H1 (cell line): ENCODE data around the gene MACROD2. TPM values are rescaled to one million over a fixed set of nuclear protein-coding genes. Genes with fewer than 3 reads are reported as not detected.

Source experiments
- CTCF ChIA-PET: fragments of 300-600 bp; sonication (Branson Sonifier 250); formaldehyde crosslinking; loops from one replicate; lab custom pipeline; 2021; ENCODE audit not compliant: partially characterized antibody; lab: Charles Lee
- POLR2A ChIA-PET: fragments of 300-600 bp; sonication (Branson Sonifier 250); formaldehyde crosslinking; loops from one replicate; lab custom pipeline; 2021; ENCODE audit warnings: inconsistent platforms; ENCODE audit not compliant: partially characterized antibody; lab: Charles Lee
- DNase-seq, 2 experiments: peaks; one replicate each; pipeline versions ENCODE4 v3.0.0 to v3.0.0-alpha.2; 2010 to 2022; ENCODE audit warnings: low spot score in 2 of 2, low read depth in 1 of 2, mixed read lengths in 1 of 2
- FAIRE-seq: peaks from 2 replicates; lab custom pipeline; 2011; peaks lifted over from hg19 to GRCh38; lab: Jason Lieb, UNC
- H2AFZ ChIP-seq: 2 replicates; pipeline ENCODE4 v1.8.1; 2012; ENCODE audit warnings: low read length, inconsistent platforms
- H2AK5ac ChIP-seq: 2 replicates; pipeline ENCODE4 v1.6.1; 2013; ENCODE audit warnings: low read depth, low read length
- H2BK120ac ChIP-seq: replicated peaks from 2 replicates; pipeline ENCODE3; 2013; ENCODE audit warnings: low read depth, low read length, inconsistent platforms
- H2BK12ac ChIP-seq: 2 replicates; pipeline ENCODE4 v1.6.1; 2013; ENCODE audit warnings: low read depth, low read length
- H2BK15ac ChIP-seq: 2 replicates; pipeline ENCODE4 v1.6.1; 2013; ENCODE audit warnings: low read length
- H2BK20ac ChIP-seq: 2 replicates; pipeline ENCODE4 v1.6.1; 2013; ENCODE audit warnings: low read length
- H2BK5ac ChIP-seq: 2 replicates; pipeline ENCODE4 v1.6.1; 2013; ENCODE audit warnings: low read depth, low read length
- H3K14ac ChIP-seq: 2 replicates; pipeline ENCODE4 v1.6.1; 2013; ENCODE audit warnings: inconsistent platforms; ENCODE audit not compliant: insufficient read length
- H3K18ac ChIP-seq: 2 replicates; pipeline ENCODE4 v1.6.1; 2013; ENCODE audit warnings: low read length; ENCODE audit errors: extremely low read depth
- H3K23ac ChIP-seq: 2 replicates; pipeline ENCODE4 v1.6.1; 2013; ENCODE audit warnings: inconsistent platforms; ENCODE audit not compliant: insufficient read length
- H3K23me2 ChIP-seq: 2 replicates; pipeline ENCODE4 v1.6.1; 2013; ENCODE audit warnings: low read depth, low read length
- H3K27ac ChIP-seq: 2 replicates; pipeline ENCODE4 v1.6.1; 2011; ENCODE audit warnings: low read depth, low read length, inconsistent platforms
- H3K27me3 ChIP-seq, 4 experiments: replicated peaks in 1 of 4; 1 replicate in 1 of 4; 2 replicates in 3 of 4; pipeline versions ENCODE4 v1.6.1 to v1.8.1; 2011 to 2013; ENCODE audit warnings: low read length in 3 of 4, mild to moderate bottlenecking in 3 of 4, inconsistent platforms in 2 of 4, mixed read lengths in 2 of 4, moderate library complexity in 1 of 4; ENCODE audit not compliant: control insufficient read depth in 3 of 4, insufficient read depth in 3 of 4; ENCODE audit errors: extremely low read depth in 1 of 4
- H3K36me3 ChIP-seq, 4 experiments: 2 replicates each; pipeline versions ENCODE4 v1.6.1 to v1.8.1; 2011 to 2013; ENCODE audit warnings: mild to moderate bottlenecking in 4 of 4, low read length in 3 of 4, moderate library complexity in 2 of 4, control low read depth in 1 of 4, inconsistent platforms in 1 of 4; ENCODE audit not compliant: insufficient read depth in 4 of 4, control insufficient read depth in 2 of 4
- H3K4ac ChIP-seq: replicated peaks from 2 replicates; pipeline ENCODE3; 2013; ENCODE audit warnings: low read length, low read depth, mixed read lengths, inconsistent platforms; ENCODE audit not compliant: insufficient read length
- H3K4me1 ChIP-seq, 4 experiments: replicated peaks in 1 of 4; 1 replicate in 1 of 4; 2 replicates in 3 of 4; pipeline versions ENCODE4 v1.6.1 to v1.8.1; 2011 to 2013; ENCODE audit warnings: low read length in 3 of 4, inconsistent platforms in 2 of 4, mixed read lengths in 1 of 4; ENCODE audit not compliant: insufficient read depth in 4 of 4, control insufficient read depth in 3 of 4
- H3K4me2 ChIP-seq, 2 experiments: 2 replicates each; pipeline versions ENCODE4 v1.6.1 to v1.8.1; 2011 to 2013; ENCODE audit warnings: low read depth in 2 of 2, low read length in 2 of 2, control low read depth in 1 of 2, inconsistent platforms in 1 of 2, mild to moderate bottlenecking in 1 of 2; ENCODE audit not compliant: insufficient read depth in 1 of 2
- H3K4me3 ChIP-seq, 4 experiments: fragments of 200-600, 300-600 bp in 1 of 4; sonication (generic), shearing (Covaris generic), sonication (Bioruptor Twin) in 1 of 4; 2 replicates each; pipeline versions ENCODE4 v1.5.1 to v1.8.1; 2011 to 2016; ENCODE audit warnings: low read length in 4 of 4, low read depth in 3 of 4, control low read depth in 2 of 4, inconsistent platforms in 2 of 4, mild to moderate bottlenecking in 2 of 4, mixed read lengths in 1 of 4, moderate library complexity in 1 of 4; ENCODE audit not compliant: insufficient read depth in 2 of 4; ENCODE audit errors: extremely low read depth in 1 of 4
- H3K56ac ChIP-seq: replicated peaks from 2 replicates; pipeline ENCODE3; 2013; ENCODE audit warnings: low read depth, mild to moderate bottlenecking, mixed read lengths, low read length, inconsistent platforms; ENCODE audit not compliant: insufficient read length
- H3K79me1 ChIP-seq: 2 replicates; pipeline ENCODE4 v1.6.1; 2013; ENCODE audit warnings: low read depth, low read length, control low read depth
- H3K79me2 ChIP-seq, 2 experiments: 2 replicates each; pipeline versions ENCODE4 v1.6.1 to v1.8.1; 2012 to 2013; ENCODE audit warnings: low read length in 2 of 2, mild to moderate bottlenecking in 2 of 2, inconsistent platforms in 1 of 2; ENCODE audit not compliant: insufficient read depth in 2 of 2, control insufficient read depth in 1 of 2
- H3K9ac ChIP-seq, 4 experiments: replicated peaks in 1 of 4; 1 replicate in 1 of 4; 2 replicates in 3 of 4; pipeline versions ENCODE4 v1.6.1 to v1.8.1; 2011 to 2013; ENCODE audit warnings: low read depth in 3 of 4, low read length in 3 of 4, control low read depth in 2 of 4, mild to moderate bottlenecking in 2 of 4, moderate library complexity in 2 of 4, inconsistent platforms in 1 of 4; ENCODE audit errors: extremely low read depth in 1 of 4
- H3K9me3 ChIP-seq, 2 experiments: 2 replicates each; pipeline versions ENCODE4 v1.6.1 to v1.8.1; 2012 to 2013; ENCODE audit warnings: mild to moderate bottlenecking in 2 of 2, moderate library complexity in 2 of 2, control low read depth in 1 of 2, inconsistent platforms in 1 of 2, low read depth in 1 of 2, low read length in 1 of 2, mixed read lengths in 1 of 2; ENCODE audit not compliant: insufficient read depth in 2 of 2
- H4K20me1 ChIP-seq, 2 experiments: replicated peaks in 1 of 2; 2 replicates each; pipeline versions ENCODE3 to v1.8.1; 2011 to 2013; ENCODE audit warnings: inconsistent platforms in 2 of 2, low read length in 2 of 2, mild to moderate bottlenecking in 1 of 2; ENCODE audit not compliant: insufficient read depth in 2 of 2, control insufficient read depth in 1 of 2
- H4K5ac ChIP-seq: 2 replicates; pipeline ENCODE4 v1.6.1; 2013; ENCODE audit warnings: low read length, low read depth, mixed read lengths, inconsistent platforms; ENCODE audit not compliant: insufficient read length
- H4K8ac ChIP-seq: 2 replicates; pipeline ENCODE4 v1.8.0; 2013; ENCODE audit warnings: mild to moderate bottlenecking, moderate library complexity, low read length, inconsistent platforms; ENCODE audit not compliant: insufficient read depth; ENCODE audit errors: extremely low read depth
- H4K91ac ChIP-seq: replicated peaks from 2 replicates; pipeline ENCODE3; 2013; ENCODE audit warnings: low read length, mixed read lengths, inconsistent platforms; ENCODE audit not compliant: insufficient read length
- CBX5 ChIP-seq: fragments of 300-800, 300-1000 bp; sonication (generic); IDR thresholded peaks from 2 replicates; pipeline ENCODE4 v1.7.1; 2016; ENCODE audit warnings: antibody characterized with exemption, low read length, low read depth
- HDAC2 ChIP-seq, 2 experiments: fragments of 300-600 bp in 1 of 2; sonication (generic) in 1 of 2; IDR thresholded peaks; 2 replicates each; pipeline ENCODE4 v1.6.1; 2011 to 2012; ENCODE audit warnings: low read depth in 2 of 2, low read length in 2 of 2, mild to moderate bottlenecking in 2 of 2, moderate library complexity in 2 of 2, borderline replicate concordance in 1 of 2, inconsistent platforms in 1 of 2
- JUN ChIP-seq: IDR thresholded peaks from 2 replicates; pipeline ENCODE4 v1.6.1; 2011; ENCODE audit warnings: low read depth, mild to moderate bottlenecking, improper control_type of control experiment, low read length
- KDM4A ChIP-seq: IDR thresholded peaks from one replicate; pipeline ENCODE4 v1.7.1; 2012; ENCODE audit warnings: low read depth, mild to moderate bottlenecking, moderate library complexity, low read length, inconsistent platforms; ENCODE audit not compliant: severe bottlenecking
- KDM5A ChIP-seq: fragments of 200-600 bp; IDR thresholded peaks from 2 replicates; pipeline ENCODE4 v1.7.1; 2012; ENCODE audit warnings: mild to moderate bottlenecking, low read length, inconsistent platforms, mixed read lengths
- MAFK ChIP-seq: IDR thresholded peaks from 2 replicates; pipeline ENCODE4 v1.6.1; 2012; ENCODE audit warnings: low read depth, mild to moderate bottlenecking, improper control_type of control experiment, low read length
- POLR2AphosphoS5 ChIP-seq: IDR thresholded peaks from 2 replicates; pipeline ENCODE4 v1.6.1; 2011; ENCODE audit warnings: low read depth, low read length
- POU5F1 ChIP-seq: IDR thresholded peaks from 2 replicates; pipeline ENCODE4 v1.6.1; 2011; ENCODE audit warnings: low read depth, mild to moderate bottlenecking, low read length, moderate library complexity
- RAD21 ChIP-seq, 2 experiments: IDR thresholded peaks in 1 of 2; conservative IDR thresholded peaks in 1 of 2; 2 replicates each; pipeline ENCODE4 v1.6.1; 2011; ENCODE audit warnings: low read depth in 2 of 2, low read length in 2 of 2, improper control_type of control experiment in 1 of 2, inconsistent platforms in 1 of 2, mild to moderate bottlenecking in 1 of 2, moderate library complexity in 1 of 2
- RXRA ChIP-seq: IDR thresholded peaks from 2 replicates; pipeline ENCODE4 v1.6.1; 2011; ENCODE audit warnings: low read depth, mild to moderate bottlenecking, low read length, moderate library complexity; ENCODE audit not compliant: insufficient read depth
- SP2 ChIP-seq: IDR thresholded peaks from 2 replicates; pipeline ENCODE4 v1.6.1; 2012; ENCODE audit warnings: mild to moderate bottlenecking, low read length, inconsistent platforms
- TBP ChIP-seq: IDR thresholded peaks from 2 replicates; pipeline ENCODE4 v1.6.1; 2011; ENCODE audit warnings: low read depth, low read length, improper control_type of control experiment
- TEAD4 ChIP-seq: IDR thresholded peaks from 2 replicates; pipeline ENCODE4 v1.6.1; 2012; ENCODE audit warnings: low read depth, low read length, inconsistent platforms, mixed read lengths
- WGBS, 2 experiments: shearing (Covaris generic) in 1 of 2; methylation state at CpG; one replicate each; pipeline versions ENCODE4 v1.1.6 to v1.1.7; 2013 to 2015; ENCODE audit warnings: low lambda C conversion rate in 2 of 2, mixed read lengths in 2 of 2, inconsistent platforms in 1 of 2, low coverage in 1 of 2, missing lambda C conversion rate in 1 of 2; ENCODE audit not compliant: insufficient replicate concordance in 2 of 2, insufficient coverage in 1 of 2, insufficient read length in 1 of 2; ENCODE audit errors: extremely low coverage in 1 of 2, missing lambda C conversion rate in 1 of 2; 5-methylcytosine and 5-hydroxymethylcytosine counted together
- polyA plus RNA-seq, 7 experiments: library from polyadenylated mRNA; depleted of rRNA in 3 of 7; stranded (reverse) in 5 of 7; unstranded in 2 of 7; fragments of >200 nt in 5 of 7; fragments of 200-250 nt in 2 of 7; gene quantifications; 1 replicate in 5 of 7; 2 replicates in 1 of 7; 4 replicates in 1 of 7; pipeline versions ENCODE4 v1.2.1 to v1.2.3, GENCODE V29; 2011 to 2013; ENCODE audit warnings: missing spikeins in 2 of 7, mixed read lengths in 2 of 7
- total RNA-seq: library from RNA; stranded (reverse); fragmentation: NEBNext Ultra II Directional; extraction: Animal tissue kit (Norgen Biotek cat#: 25700); gene quantifications from 2 replicates; pipeline ENCODE4 v1.2.1, GENCODE V29; 2021
- TF ChIP-seq, protein P1 (sequence below): IDR thresholded peaks from 2 replicates; pipeline ENCODE4 v1.6.1; 2011; ENCODE audit warnings: low read length, improper control_type of control experiment

Gene MACROD2
- total and polyA plus RNA-seq, 2 of the 8 experiments (the other 6 are each of a cell fraction or from before 2014, with no cell fraction given) = 0.70 to 3.9 TPM

- Histone ChIP-seq H3K79me1 (no peaks in the 10 kb centered on the region), H3K4me1 (no peaks in the 10 kb centered on the region), H2BK5ac (no peak overlapping the region), H3K9me3 (peaks cover 5% of the 10 kb centered on the region in 2 experiments; a peak in 2 of 4 replicates), H4K5ac (no peak overlapping the region), H3K27ac (no peak overlapping the region), H2AK5ac (no peak overlapping the region), H3K56ac (no peak overlapping the region), H3K23me2 (no peaks in the 10 kb centered on the region), H3K18ac (no peak overlapping the region), H3K79me2 (no peaks in the 10 kb centered on the region), H3K14ac (no peak overlapping the region), H4K91ac (no peak overlapping the region), H2BK15ac (no peak overlapping the region), H2BK120ac (no peak overlapping the region), H3K4me3 (no peak overlapping the region), H4K20me1 (no peaks in the 10 kb centered on the region), H2AFZ (no peak overlapping the region), H2BK20ac (no peak overlapping the region), H3K4me2 (no peak overlapping the region), H3K23ac (no peak overlapping the region), H3K36me3 (no peaks in the 10 kb centered on the region), H3K27me3 (no peaks in the 10 kb centered on the region), H3K9ac (no peak overlapping the region), H4K8ac (no peak overlapping the region), H2BK12ac (no peak overlapping the region), H3K4ac (no peak overlapping the region)
- POLR2A ChIA-PET = no interaction called here
- CTCF ChIA-PET = no interaction called here
- DNase-seq = no peak
- WGBS, 2 experiments = 89% methylated on average over 5 of the region's 5 CpGs; no CpG with 5 or more reads in 1 of the 2 experiments
- no peak for FAIRE-seq
- no peak for TF ChIP-seq JUN
- TF ChIP-seq RAD21 (IDR thresholded peaks at IDR 0.05 in 1 of 2, conservative IDR thresholded peaks at IDR 0.05 in 1 of 2; ENCODE audit: low read depth in 2 of 2, low read length in 2 of 2) = no peak
- no peak for TF ChIP-seq POU5F1
- no peak for TF ChIP-seq KDM4A
- no peak for TF ChIP-seq TBP
- TF ChIP-seq, protein P1, sequence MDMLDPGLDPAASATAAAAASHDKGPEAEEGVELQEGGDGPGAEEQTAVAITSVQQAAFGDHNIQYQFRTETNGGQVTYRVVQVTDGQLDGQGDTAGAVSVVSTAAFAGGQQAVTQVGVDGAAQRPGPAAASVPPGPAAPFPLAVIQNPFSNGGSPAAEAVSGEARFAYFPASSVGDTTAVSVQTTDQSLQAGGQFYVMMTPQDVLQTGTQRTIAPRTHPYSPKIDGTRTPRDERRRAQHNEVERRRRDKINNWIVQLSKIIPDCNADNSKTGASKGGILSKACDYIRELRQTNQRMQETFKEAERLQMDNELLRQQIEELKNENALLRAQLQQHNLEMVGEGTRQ = no peak
- TF ChIP-seq HDAC2 (IDR thresholded peaks at IDR 0.05; ENCODE audit: borderline replicate concordance in 1 of 2, low read depth in 2 of 2, low read length in 2 of 2) = no peak
- TF ChIP-seq CBX5 = no peak
- TF ChIP-seq POLR2AphosphoS5 = no peak
- TF ChIP-seq MAFK = no peak
- TF ChIP-seq RXRA = no peak
- TF ChIP-seq SP2 = no peak
- TF ChIP-seq TEAD4 = no peak
- no peak for TF ChIP-seq KDM5A
These were observed 1547.3 kb downstream of the MACROD2 start for GRCh38 chr20:15542655-15543054.
